Ovary (tissue), 10 donors: ENCODE measurements around the gene NCAPD2. TPM values are rescaled to one million over a fixed set of nuclear protein-coding genes. Genes with fewer than 3 reads are reported as not detected.

ENCODE experiments used
- DNase-seq, 5 donors: peaks; one replicate each; pipeline ENCODE4 v3.0.0-alpha.2; 2019 to 2020
- H3K27ac ChIP-seq, 2 donors: fragments of 200-600 bp; one replicate each; pipeline versions ENCODE4 v1.5.1 to v1.8.0; 2019 to 2022
- H3K27me3 ChIP-seq: fragments of 200-600 bp; one replicate; pipeline ENCODE4 v1.8.0; 2022
- H3K36me3 ChIP-seq: fragments of 200-600 bp; sonication (generic); one replicate; pipeline ENCODE4 v1.5.1; 2019
- H3K4me1 ChIP-seq: one replicate; pipeline ENCODE4 v1.8.1; 2013; ENCODE audit warnings: mild to moderate bottlenecking, moderate library complexity; ENCODE audit not compliant: insufficient read depth
- H3K4me3 ChIP-seq: fragments of 200-600 bp; sonication (generic); one replicate; pipeline ENCODE4 v1.5.1; 2017
- H3K9me3 ChIP-seq, 2 donors: fragments of 200-600 bp in 1 of 2; sonication (generic) in 1 of 2; one replicate each; pipeline versions ENCODE4 v1.5.1 to v1.8.1; 2013 to 2019; ENCODE audit warnings: mild to moderate bottlenecking in 1 of 2, moderate library complexity in 1 of 2
- EP300 ChIP-seq: sonication (generic); formaldehyde crosslinking; IDR thresholded peaks from one replicate; pipeline ENCODE4 v1.6.1; 2017; ENCODE audit warnings: antibody characterized with exemption
- POLR2A ChIP-seq: fragments of 450-650 bp; IDR thresholded peaks from one replicate; pipeline ENCODE4 v1.6.1; 2017; ENCODE audit warnings: antibody characterized with exemption, mild to moderate bottlenecking, moderate library complexity
- WGBS, 3 donors: extraction: QIAGEN DNeasy Blood & Tissue Kit in 1 of 3; methylation state at CpG; one replicate each; pipeline versions ENCODE4 v1.1.5 to v1.1.7; 2013 to 2017; 5-methylcytosine and 5-hydroxymethylcytosine counted together
- intact Hi-C, 4 donors: fragments of 100-400 bp; cut with DNase I; formaldehyde crosslinking; loops; one replicate each; pipeline versions ENCODE4 v1.11.0 to v1.15.1; 2022 to 2023
- long read RNA-seq, 3 donors: library from polyadenylated mRNA in 2 of 3; unstranded in 2 of 3; transcript quantifications; one replicate each; pipeline ENCODE4 v2.0.0 and lab custom pipeline, GENCODE V29; 2021 to 2026
- polyA plus RNA-seq, 2 donors: library from polyadenylated mRNA; stranded (reverse); fragments of 200-250 nt in 1 of 2; fragments of 350-450 nt in 1 of 2; fragmentation: Illumina TruSeq in 1 of 2; extraction: RNeasy Lipid Tissue Mini Kit (QIAGEN cat#74804) in 1 of 2; gene quantifications; one replicate each; pipeline ENCODE4 v1.2.3, GENCODE V29; 2013 to 2014
- total RNA-seq, 7 donors: library from RNA; depleted of rRNA in 2 of 7; stranded (reverse); fragments of >200 nt in 2 of 7; fragmentation: NEBNext Ultra II Directional in 3 of 7; extraction: Animal tissue kit (Norgen Biotek cat#: 25700) in 3 of 7; gene quantifications; one replicate each; pipeline versions ENCODE4 v1.1.0 to v1.2.4, GENCODE V29; 2016 to 2023
- TF ChIP-seq, protein P1 (sequence below), 3 donors: fragments of 450-650 bp in 2 of 3; fragments of 200-600 bp in 1 of 3; IDR thresholded peaks; one replicate each; pipeline versions ENCODE4 v1.5.1 to v1.8.0; 2016 to 2022; ENCODE audit warnings: antibody characterized with exemption in 3 of 3, mild to moderate bottlenecking in 1 of 3
- donor health status: DM: no; HTN: no; CAD: no; lungs with moderate emphysema.
- donor health status: DM: no; HTN: no; CAD: no.
- donor health status: Bipolar disorder and iron deficiency.
- donor health status: DM: yes; HTN: yes; CAD: no.
- donor health status: DM: no; HTN: no; CAD: no.
- donor health status: DM: yes; HTN: yes; CAD: no.

The NCAPD2 gene, protein sequence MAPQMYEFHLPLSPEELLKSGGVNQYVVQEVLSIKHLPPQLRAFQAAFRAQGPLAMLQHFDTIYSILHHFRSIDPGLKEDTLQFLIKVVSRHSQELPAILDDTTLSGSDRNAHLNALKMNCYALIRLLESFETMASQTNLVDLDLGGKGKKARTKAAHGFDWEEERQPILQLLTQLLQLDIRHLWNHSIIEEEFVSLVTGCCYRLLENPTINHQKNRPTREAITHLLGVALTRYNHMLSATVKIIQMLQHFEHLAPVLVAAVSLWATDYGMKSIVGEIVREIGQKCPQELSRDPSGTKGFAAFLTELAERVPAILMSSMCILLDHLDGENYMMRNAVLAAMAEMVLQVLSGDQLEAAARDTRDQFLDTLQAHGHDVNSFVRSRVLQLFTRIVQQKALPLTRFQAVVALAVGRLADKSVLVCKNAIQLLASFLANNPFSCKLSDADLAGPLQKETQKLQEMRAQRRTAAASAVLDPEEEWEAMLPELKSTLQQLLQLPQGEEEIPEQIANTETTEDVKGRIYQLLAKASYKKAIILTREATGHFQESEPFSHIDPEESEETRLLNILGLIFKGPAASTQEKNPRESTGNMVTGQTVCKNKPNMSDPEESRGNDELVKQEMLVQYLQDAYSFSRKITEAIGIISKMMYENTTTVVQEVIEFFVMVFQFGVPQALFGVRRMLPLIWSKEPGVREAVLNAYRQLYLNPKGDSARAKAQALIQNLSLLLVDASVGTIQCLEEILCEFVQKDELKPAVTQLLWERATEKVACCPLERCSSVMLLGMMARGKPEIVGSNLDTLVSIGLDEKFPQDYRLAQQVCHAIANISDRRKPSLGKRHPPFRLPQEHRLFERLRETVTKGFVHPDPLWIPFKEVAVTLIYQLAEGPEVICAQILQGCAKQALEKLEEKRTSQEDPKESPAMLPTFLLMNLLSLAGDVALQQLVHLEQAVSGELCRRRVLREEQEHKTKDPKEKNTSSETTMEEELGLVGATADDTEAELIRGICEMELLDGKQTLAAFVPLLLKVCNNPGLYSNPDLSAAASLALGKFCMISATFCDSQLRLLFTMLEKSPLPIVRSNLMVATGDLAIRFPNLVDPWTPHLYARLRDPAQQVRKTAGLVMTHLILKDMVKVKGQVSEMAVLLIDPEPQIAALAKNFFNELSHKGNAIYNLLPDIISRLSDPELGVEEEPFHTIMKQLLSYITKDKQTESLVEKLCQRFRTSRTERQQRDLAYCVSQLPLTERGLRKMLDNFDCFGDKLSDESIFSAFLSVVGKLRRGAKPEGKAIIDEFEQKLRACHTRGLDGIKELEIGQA (N-terminal part only)
- total RNA-seq, result 10 to 100 TPM; 11.5 to 19.5 (median 16.4) TPM
- 10 to 100 TPM in 1 of 2 donors, 1 to 10 TPM in 1; 8.8 to 19.4 TPM for polyA plus RNA-seq
- long read RNA-seq, donor 1, full-length matches to known transcripts, result 1 of 23 reads
- long read RNA-seq, donor 1, partial matches to known transcripts, result 17 of 23 reads
- long read RNA-seq, donor 1, other reads (novel, unspliced or antisense), result 5 of 23 reads
- long read RNA-seq, donor 2, full-length matches to known transcripts, result 1 of 1 reads
- long read RNA-seq, donor 2, partial matches to known transcripts, result 0 of 1 reads
- long read RNA-seq, donor 2, other reads (novel, unspliced or antisense), result 0 of 1 reads
- long read RNA-seq, donor 3, full-length matches to known transcripts, result 24 of 52 reads
- long read RNA-seq, donor 3, partial matches to known transcripts, result 24 of 52 reads
- long read RNA-seq, donor 3, other reads (novel, unspliced or antisense), result 4 of 52 reads

DNA sequence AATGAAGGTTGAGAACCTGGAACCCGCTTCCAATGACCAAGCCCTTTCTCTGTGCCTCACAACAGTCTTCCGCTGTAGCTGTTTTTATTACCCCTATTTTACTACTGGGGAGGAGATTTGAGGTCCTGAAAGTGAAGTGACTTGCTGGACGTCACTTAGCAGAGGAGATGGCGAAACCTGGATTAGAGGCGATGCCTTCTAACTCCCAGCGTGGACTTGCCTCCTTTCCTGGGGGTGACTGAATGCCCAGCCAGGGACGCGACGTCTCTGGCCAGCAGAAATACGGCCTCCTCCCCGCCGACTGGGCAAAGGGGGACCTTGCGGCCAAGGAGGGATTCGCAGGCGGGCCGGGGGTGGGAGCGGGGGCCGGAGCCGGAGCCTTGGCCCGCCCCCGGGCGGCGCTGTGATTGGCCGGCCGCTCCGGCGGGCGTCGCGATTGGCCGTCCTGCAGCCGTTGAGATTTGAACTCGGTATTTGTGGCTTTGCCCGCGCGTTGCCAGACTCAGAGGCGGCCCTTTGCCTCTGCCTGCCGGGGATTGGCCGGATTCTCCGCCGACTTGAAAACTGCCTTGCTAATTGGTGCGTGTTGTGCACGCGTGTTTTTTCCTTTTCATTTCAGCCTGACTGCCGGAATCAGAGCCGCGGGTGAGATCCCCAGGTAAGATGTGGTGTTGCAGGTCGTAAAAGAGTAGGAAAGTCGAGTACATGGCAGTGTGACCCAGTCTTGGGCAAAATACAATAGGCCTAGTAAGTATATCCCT is at the start of gene NCAPD2:
TSS of gene NCAPD2 (plus strand) at position 606 of the 761 bp plus-strand sequence. CDS start 997 bp downstream, outside the sequence.
- Histone ChIP-seq H3K36me3 (no peaks in the 10 kb centered on the region), H3K27me3 (no peaks in the 10 kb centered on the region), H3K9me3 (no peaks in the 10 kb centered on the region), H3K27ac (peak within 1 kb of the TSS; percentile 47 to 93), H3K4me1 (peaks cover 7% of the 10 kb centered on the region), H3K4me3 (peak within 1 kb of the TSS; percentile 82)
- TF ChIP-seq EP300 (no peak), POLR2A (no peak)
- TF ChIP-seq, protein P1, sequence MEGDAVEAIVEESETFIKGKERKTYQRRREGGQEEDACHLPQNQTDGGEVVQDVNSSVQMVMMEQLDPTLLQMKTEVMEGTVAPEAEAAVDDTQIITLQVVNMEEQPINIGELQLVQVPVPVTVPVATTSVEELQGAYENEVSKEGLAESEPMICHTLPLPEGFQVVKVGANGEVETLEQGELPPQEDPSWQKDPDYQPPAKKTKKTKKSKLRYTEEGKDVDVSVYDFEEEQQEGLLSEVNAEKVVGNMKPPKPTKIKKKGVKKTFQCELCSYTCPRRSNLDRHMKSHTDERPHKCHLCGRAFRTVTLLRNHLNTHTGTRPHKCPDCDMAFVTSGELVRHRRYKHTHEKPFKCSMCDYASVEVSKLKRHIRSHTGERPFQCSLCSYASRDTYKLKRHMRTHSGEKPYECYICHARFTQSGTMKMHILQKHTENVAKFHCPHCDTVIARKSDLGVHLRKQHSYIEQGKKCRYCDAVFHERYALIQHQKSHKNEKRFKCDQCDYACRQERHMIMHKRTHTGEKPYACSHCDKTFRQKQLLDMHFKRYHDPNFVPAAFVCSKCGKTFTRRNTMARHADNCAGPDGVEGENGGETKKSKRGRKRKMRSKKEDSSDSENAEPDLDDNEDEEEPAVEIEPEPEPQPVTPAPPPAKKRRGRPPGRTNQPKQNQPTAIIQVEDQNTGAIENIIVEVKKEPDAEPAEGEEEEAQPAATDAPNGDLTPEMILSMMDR (IDR thresholded peaks at IDR 0.05), result peak in 2 of 3 donors; percentile 60 to 83
- peak; percentile 87 to 95 (median 91) for DNase-seq
- 0 to 1% (median 0%) methylated on average over 29 to 49 of the region's 49 CpGs for WGBS, 3 donors
- intact Hi-C loops, result no loop called here

DNA sequence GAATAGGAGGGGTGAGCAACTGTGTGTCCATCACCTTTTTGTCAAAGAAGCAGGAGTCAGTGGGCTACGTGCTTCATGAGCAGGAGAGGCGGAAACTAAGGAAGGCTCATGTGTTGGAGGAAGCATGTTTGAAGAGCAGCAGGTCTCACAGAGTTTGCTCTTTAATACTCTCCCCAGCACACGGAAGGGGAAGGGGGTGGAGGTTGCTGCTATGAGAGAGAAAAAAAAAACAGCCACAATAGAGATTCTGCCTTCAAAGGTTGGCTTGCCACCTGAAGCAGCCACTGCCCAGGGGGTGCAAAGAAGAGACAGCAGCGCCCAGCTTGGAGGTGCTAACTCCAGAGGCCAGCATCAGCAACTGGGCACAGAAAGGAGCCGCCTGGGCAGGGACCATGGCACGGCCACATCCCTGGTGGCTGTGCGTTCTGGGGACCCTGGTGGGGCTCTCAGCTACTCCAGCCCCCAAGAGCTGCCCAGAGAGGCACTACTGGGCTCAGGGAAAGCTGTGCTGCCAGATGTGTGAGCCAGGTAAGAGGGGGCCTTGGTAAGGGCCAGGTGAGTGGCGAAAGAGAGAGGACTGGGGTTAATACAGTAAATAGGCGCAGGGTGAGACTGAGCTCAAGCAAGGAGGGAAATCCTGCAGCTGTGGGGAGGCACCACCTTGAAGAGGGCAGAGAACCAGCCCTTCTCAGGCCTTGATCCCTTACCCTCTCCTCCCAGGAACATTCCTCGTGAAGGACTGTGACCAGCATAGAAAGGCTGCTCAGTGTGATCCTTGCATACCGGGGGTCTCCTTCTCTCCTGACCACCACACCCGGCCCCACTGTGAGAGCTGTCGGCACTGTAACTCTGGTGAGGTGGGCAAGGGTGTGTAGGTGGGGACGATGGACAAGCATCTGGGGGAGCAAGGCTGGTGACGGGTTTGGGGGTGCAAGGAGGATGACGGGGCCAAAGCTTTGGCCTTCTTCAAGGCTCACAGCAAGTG is 48.9 kb upstream of the NCAPD2 start, which contains the start of gene CD27:
TSS of gene CD27 (plus strand) at position 252 of the 985 bp plus-strand sequence. CDS start at position 393, 141 bp downstream.
- TF ChIP-seq POLR2A (no peak), EP300 (no peak)
- TF ChIP-seq, protein P1 (IDR thresholded peaks at IDR 0.05), result no peak
- Histone ChIP-seq H3K4me3 (no peak within 1 kb of the TSS), H3K27me3 (no peaks in the 10 kb centered on the region), H3K4me1 (peaks cover 3% of the 10 kb centered on the region), H3K9me3 (no peaks in the 10 kb centered on the region), H3K36me3 (no peaks in the 10 kb centered on the region), H3K27ac (no peak within 1 kb of the TSS)
- intact Hi-C loops, result no loop called here
- no peak for DNase-seq
- WGBS, 3 donors, result 80 to 84% (median 82%) methylated on average over 16 of the region's 16 CpGs
